Stomach (tissue), 4 donors: ENCODE results near the gene SRC.

ENCODE experiments used
- CTCF ChIP-seq, 7 experiments: fragments of 450-650 bp in 4 of 7; fragments of 200-600 bp in 3 of 7; sonication (generic) in 3 of 7; IDR thresholded peaks; one replicate each; pipeline ENCODE4 v1.5.1; 2016 to 2019; ENCODE audit warnings: antibody characterized with exemption in 7 of 7, control low read depth in 2 of 7, mild to moderate bottlenecking in 1 of 7
- EP300 ChIP-seq: sonication (generic); formaldehyde crosslinking; IDR thresholded peaks from one replicate; pipeline ENCODE4 v1.6.1; 2017; ENCODE audit warnings: antibody characterized with exemption
- POLR2A ChIP-seq, 4 donors: fragments of 450-650 bp; IDR thresholded peaks; one replicate each; pipeline ENCODE4 v1.6.1; 2016; ENCODE audit warnings: antibody characterized with exemption in 4 of 4, control low read depth in 2 of 4, mild to moderate bottlenecking in 1 of 4, moderate library complexity in 1 of 4
- POLR2AphosphoS5 ChIP-seq, 3 donors: sonication (generic); formaldehyde crosslinking; IDR thresholded peaks; one replicate each; pipeline ENCODE4 v1.6.1; 2016; ENCODE audit warnings: antibody characterized with exemption in 3 of 3

DNA sequence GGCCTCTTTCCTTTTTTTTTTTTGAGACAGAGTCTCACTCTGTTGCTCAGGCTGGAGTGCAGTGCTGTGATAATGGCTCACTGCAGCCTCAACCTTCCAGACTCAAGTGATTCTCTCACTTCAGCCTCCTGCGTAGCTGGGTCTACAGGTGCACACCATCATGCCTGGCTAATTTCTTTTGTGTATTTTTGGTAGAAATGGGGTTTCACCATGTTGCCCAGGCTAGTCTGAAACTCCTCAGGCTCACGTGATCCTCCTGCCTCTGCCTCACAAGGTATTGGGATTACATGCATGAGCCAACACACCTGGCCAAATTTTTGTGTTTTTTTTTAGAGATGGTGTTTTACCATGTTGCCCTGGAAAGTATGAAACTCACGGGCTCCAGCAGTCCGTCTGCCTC lies 29.3 kb downstream of the SRC start:
- TF ChIP-seq CTCF (IDR thresholded peaks at IDR 0.05) (no peak), POLR2A (IDR thresholded peaks at IDR 0.05) (no peak), POLR2AphosphoS5 (IDR thresholded peaks at IDR 0.05) (no peak), EP300 (no peak)
